DOHH2 (cell line): ENCODE measurements around the gene CFAP74.

Source experiments
- H3F3A ChIP-seq: fragments of 200-600 bp; sonication (generic), shearing (Covaris generic); 2 replicates; pipeline ENCODE4 v1.6.0; 2016; ENCODE audit warnings: antibody characterized with exemption, mild to moderate bottlenecking; ENCODE audit not compliant: control insufficient read depth, insufficient read depth
- H3K27ac ChIP-seq: fragments of 200-600 bp; sonication (generic); 2 replicates; pipeline ENCODE4 v1.5.1; 2014; ENCODE audit warnings: low read depth, mild to moderate bottlenecking, low read length, moderate library complexity
- H3K27me3 ChIP-seq: fragments of 200-600 bp; sonication (generic); 2 replicates; pipeline ENCODE4 v1.6.1; 2014; ENCODE audit warnings: mild to moderate bottlenecking, low read length, mixed read lengths; ENCODE audit not compliant: control insufficient read depth
- H3K36me3 ChIP-seq: fragments of 200-600 bp; sonication (generic); 2 replicates; pipeline ENCODE4 v1.6.1; 2014; ENCODE audit warnings: mild to moderate bottlenecking, low read length, moderate library complexity, mixed read lengths; ENCODE audit not compliant: control insufficient read depth
- H3K4me1 ChIP-seq: fragments of 200-600 bp; sonication (generic); 2 replicates; pipeline ENCODE4 v1.6.1; 2014; ENCODE audit warnings: mild to moderate bottlenecking, low read length, mixed read lengths; ENCODE audit not compliant: control insufficient read depth
- H3K4me2 ChIP-seq: fragments of 200-600 bp; sonication (generic); 2 replicates; pipeline ENCODE4 v1.6.0; 2014; ENCODE audit warnings: mild to moderate bottlenecking, low read length, moderate library complexity
- H3K4me3 ChIP-seq: fragments of 200-600 bp; sonication (generic); 2 replicates; pipeline ENCODE4 v1.5.1; 2014; ENCODE audit warnings: mild to moderate bottlenecking, low read length, mixed read lengths
- H3K79me2 ChIP-seq: fragments of 200-600 bp; sonication (generic); 2 replicates; pipeline ENCODE4 v1.6.1; 2014; ENCODE audit warnings: mild to moderate bottlenecking, low read length, mixed read lengths; ENCODE audit not compliant: control insufficient read depth
- H3K9me2 ChIP-seq: fragments of 200-600 bp; sonication (generic); replicated peaks from 2 replicates; pipeline ENCODE4 v1.6.1; 2014; ENCODE audit warnings: mild to moderate bottlenecking, low read length, mixed read lengths; ENCODE audit not compliant: control insufficient read depth
- H3K9me3 ChIP-seq: fragments of 200-600 bp; sonication (generic); 2 replicates; pipeline ENCODE4 v1.6.1; 2014; ENCODE audit warnings: antibody characterized with exemption, low read length, mixed read lengths; ENCODE audit not compliant: control insufficient read depth, insufficient read depth
- H4K20me1 ChIP-seq: fragments of 200-600 bp; sonication (generic); 2 replicates; pipeline ENCODE4 v1.6.0; 2014; ENCODE audit warnings: low read depth, mild to moderate bottlenecking, antibody characterized with exemption, low read length, moderate library complexity; ENCODE audit not compliant: control insufficient read depth, insufficient read depth
- CTCF ChIP-seq: fragments of 200-600 bp; sonication (generic); IDR thresholded peaks from one replicate; pipeline ENCODE4 v1.5.1; 2014; ENCODE audit warnings: antibody characterized with exemption, mild to moderate bottlenecking, low read depth, low read length; ENCODE audit not compliant: poor library complexity, severe bottlenecking
- EZH2phosphoT487 ChIP-seq: fragments of 200-600 bp; sonication (generic); IDR thresholded peaks from 2 replicates; pipeline ENCODE4 v1.6.1; 2017; ENCODE audit warnings: borderline replicate concordance, mild to moderate bottlenecking, antibody characterized with exemption, low read length, moderate library complexity, mixed read lengths

The CFAP74 gene

GRCh38 chr1:1901641-1902294 is 101.8 kb downstream of the CFAP74 start:
- Histone ChIP-seq H4K20me1 (no peaks in the 10 kb centered on the region), H3K79me2 (no peaks in the 10 kb centered on the region), H3K4me3 (no peak overlapping the region), H3K4me1 (peaks cover 38% of the 10 kb centered on the region), H3K36me3 (no peaks in the 10 kb centered on the region), H3K27me3 (no peaks in the 10 kb centered on the region), H3K27ac (no peak overlapping the region), H3F3A (peaks cover 7% of the 10 kb centered on the region; the same call in 1 of the 2 replicates), H3K4me2 (peak overlapping the region; percentile 21; the same call in 1 of the 2 replicates), H3K9me3 (peaks cover 8% of the 10 kb centered on the region; the same call in 1 of the 2 replicates), H3K9me2 (no peaks in the 10 kb centered on the region)
- TF ChIP-seq EZH2phosphoT487 (no peak), CTCF (no peak)

GRCh38 chr1:1900883-1901640 is 102.5 kb downstream of the CFAP74 start:
- Histone ChIP-seq H3F3A (peaks cover 7% of the 10 kb centered on the region; the same call in 1 of the 2 replicates), H3K4me1 (peaks cover 38% of the 10 kb centered on the region), H3K9me3 (peaks cover 8% of the 10 kb centered on the region; the same call in 1 of the 2 replicates), H3K36me3 (no peaks in the 10 kb centered on the region), H3K79me2 (no peaks in the 10 kb centered on the region), H3K9me2 (no peaks in the 10 kb centered on the region), H3K27me3 (no peaks in the 10 kb centered on the region), H3K4me3 (no peak overlapping the region), H3K4me2 (0 out of 2 replicates have a peak overlapping the region, but pooled peaks have one; percentile 21), H4K20me1 (no peaks in the 10 kb centered on the region), H3K27ac (no peak overlapping the region)
- TF ChIP-seq CTCF (no peak), EZH2phosphoT487 (no peak)

- no peaks in the 10 kb centered on the region for H3K36me3 ChIP-seq
- H3K27me3 ChIP-seq, result no peaks in the 10 kb centered on the region
- H4K20me1 ChIP-seq, result no peaks in the 10 kb centered on the region
- H3K27ac ChIP-seq, result no peak overlapping the region
- no peak overlapping the region for H3K4me2 ChIP-seq
- no peaks in the 10 kb centered on the region for H3K79me2 ChIP-seq
- peaks cover 7% of the 10 kb centered on the region; the same call in 1 of the 2 replicates for H3F3A ChIP-seq
- H3K9me2 ChIP-seq, result no peaks in the 10 kb centered on the region
- TF ChIP-seq CTCF, result no peak
- no peak for TF ChIP-seq EZH2phosphoT487
- H3K4me1 ChIP-seq, result peaks cover 46% of the 10 kb centered on the region
- H3K4me3 ChIP-seq, result no peak overlapping the region
- peaks cover 8% of the 10 kb centered on the region; the same call in 1 of the 2 replicates for H3K9me3 ChIP-seq
Measured at GRCh38 chr1:1899967-1900327, 103.6 kb downstream of the CFAP74 start.
